Hematopoietic multipotent progenitor cell treated with erythropoietin and hydrocortisone succinate and interleukin-3 and kit ligand, for 17 days (in vitro differentiated cells): Measurements from ENCODE around the gene KIF5C.
"Not testable (repeated sequence)": the region's sequence is repeated elsewhere in the genome, so short reads cannot be mapped to it uniquely, and the experiment has no call there.

ENCODE experiments used
- DNase-seq: peaks from one replicate; pipeline ENCODE4 v3.0.0-alpha.2; 2015; ENCODE audit warnings: low spot score

Gene KIF5C

DNA sequence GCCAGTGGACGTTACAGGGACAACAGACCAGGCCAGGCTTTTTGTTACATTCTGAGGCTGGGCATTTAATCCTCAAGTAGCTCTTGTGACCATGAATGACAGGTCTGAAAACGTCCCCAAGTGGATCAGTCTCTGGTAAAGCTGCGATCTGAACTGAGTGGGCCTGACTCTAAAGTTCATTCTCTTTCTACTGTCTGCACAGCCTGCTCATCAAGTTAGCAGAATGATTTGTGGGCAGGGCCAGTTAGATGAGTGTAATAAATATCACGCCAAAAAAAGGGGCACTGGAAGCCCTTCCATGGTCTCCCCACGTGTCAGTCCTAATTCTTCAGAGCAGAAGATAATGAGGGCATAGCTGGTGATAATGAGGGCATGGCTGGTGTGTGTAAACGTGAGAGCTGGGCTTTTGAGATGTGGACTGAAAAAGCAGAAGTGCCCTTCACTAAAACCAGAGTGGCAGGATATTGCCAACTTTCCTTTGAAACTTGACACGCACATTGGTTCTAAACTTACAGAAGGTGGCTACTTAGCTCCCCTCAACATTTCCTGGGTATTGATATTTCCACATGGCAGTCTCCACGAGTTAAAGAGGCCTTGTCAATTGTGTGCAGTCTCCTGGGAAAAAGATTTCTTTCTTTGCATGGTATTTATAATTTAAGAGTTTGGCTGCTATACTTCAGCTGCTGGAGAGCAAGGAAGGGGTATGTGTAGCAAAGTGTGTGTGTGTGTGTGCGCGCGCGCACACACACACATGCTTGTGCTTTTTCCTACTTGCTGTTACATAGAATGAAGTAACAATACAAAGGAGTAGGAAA lies 90.8 kb downstream of the KIF5C start:
- no peak for DNase-seq

DNA sequence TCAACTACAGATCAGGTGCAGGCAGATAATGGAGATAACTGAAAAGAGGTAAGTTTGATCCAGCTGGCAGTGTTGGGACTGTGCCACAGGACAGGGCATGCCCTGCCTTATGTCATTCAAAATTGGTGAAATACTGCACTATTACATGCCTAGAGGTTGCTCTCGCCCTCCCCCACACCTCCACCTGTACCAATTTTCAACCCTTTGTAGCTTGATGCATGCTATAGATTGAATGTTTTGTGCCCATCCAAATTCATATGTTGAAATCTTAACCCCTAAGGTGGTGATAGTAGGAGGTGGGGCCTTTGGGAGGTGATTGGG lies 91.4 kb downstream of the KIF5C start:
- DNase-seq = no peak

DNA sequence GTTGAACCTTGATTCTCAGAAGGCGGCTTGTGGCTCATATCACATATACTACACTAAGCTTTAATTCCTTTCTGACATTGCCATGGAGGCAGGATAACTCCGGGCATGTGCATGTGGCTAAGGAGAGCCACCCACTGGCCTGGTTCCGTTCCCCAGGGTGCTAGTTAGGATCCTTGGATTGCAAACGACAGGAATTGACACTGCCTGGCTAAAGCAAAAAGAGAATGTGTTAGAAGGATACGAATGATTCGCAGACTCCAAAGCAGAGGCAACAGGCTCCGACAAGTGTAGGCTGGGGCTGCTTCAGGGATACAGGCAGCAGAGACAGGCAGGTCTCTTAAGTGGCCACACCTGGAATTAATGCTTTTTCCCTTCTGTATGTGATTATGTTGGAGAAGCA lies 92.0 kb downstream of the KIF5C start:
- DNase-seq = no peak

- no peak for DNase-seq
Measured at GRCh38 chr2:148967578-148967977, 92.6 kb downstream of the KIF5C start.

- DNase-seq = no peak
Measured at GRCh38 chr2:148968301-148968700, 93.3 kb downstream of the KIF5C start.

DNA sequence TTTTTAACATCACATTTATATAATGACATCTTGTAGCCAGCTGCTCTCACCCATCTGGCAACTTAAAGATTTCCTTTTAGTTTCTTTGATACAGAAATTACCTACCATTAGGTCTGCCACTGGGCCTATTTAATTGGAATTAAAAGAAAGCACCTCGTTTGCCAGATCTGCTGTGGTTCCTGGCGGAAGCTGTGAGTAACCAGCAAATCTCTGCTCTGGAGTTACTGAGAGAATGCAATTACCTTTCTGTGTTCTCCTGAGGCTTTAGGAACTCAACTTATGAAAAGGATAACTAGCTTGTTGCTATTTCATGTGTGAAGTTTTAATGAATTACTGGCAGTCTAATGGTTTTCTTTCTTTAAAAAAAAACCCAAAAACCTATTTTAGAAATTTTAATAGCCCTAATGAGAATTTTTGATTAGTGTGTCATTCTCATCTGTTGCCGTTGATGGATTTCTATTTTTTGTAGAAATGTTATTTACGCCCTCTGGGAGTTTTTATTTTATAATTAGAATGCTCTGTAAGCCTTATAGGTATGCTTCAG lies 93.8 kb downstream of the KIF5C start:
- no peak for DNase-seq

GRCh38 chr2:148969659-148970061 lies 94.6 kb downstream of the KIF5C start:
- no peak for DNase-seq

- DNase-seq = no peak
Measured at GRCh38 chr2:148970385-148970784, 95.4 kb downstream of the KIF5C start.

DNA sequence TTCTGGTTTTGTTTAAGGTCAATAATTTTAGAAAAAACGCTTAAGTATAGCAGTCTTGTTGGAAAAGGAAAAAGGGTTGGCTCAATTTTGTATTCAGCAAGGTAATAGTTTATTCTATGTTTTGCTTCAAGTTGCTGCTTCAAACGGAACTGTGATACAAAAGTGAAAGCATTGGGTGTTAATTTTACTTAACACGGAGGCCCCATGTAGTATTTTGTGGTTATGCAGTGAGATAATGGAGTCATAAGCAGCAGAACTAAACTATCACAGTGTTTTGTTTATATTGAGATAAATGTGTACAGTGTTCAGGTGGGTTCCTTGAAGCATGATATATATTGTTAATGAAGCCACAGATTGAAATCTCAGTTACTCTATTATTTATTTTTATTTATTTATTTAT lies 96.5 kb downstream of the KIF5C start:
- no peak for DNase-seq

- no peak for DNase-seq
Measured at GRCh38 chr2:148974095-148974494, 99.1 kb downstream of the KIF5C start.

- no peak for DNase-seq
Measured at GRCh38 chr2:148978026-148978685, 103.1 kb downstream of the KIF5C start.

DNA sequence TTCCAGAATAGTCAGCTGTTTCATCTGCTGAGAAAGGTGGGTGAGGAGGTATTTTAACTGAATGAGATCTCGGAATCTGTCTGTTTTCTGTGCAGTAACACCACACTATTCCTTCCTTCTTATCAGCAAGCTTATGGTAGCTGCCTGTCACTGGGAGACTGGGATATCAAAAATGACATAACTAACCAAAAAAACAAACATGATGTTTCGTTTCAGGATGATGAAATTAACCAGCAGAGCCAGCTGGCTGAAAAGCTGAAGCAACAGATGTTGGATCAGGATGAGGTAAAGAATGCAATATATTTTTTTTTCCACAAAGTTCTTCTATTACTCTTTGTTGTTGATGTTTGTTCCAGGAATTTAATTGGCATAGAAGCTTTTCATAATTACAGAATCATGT lies 103.7 kb downstream of the KIF5C start:
- DNase-seq = no peak

DNA sequence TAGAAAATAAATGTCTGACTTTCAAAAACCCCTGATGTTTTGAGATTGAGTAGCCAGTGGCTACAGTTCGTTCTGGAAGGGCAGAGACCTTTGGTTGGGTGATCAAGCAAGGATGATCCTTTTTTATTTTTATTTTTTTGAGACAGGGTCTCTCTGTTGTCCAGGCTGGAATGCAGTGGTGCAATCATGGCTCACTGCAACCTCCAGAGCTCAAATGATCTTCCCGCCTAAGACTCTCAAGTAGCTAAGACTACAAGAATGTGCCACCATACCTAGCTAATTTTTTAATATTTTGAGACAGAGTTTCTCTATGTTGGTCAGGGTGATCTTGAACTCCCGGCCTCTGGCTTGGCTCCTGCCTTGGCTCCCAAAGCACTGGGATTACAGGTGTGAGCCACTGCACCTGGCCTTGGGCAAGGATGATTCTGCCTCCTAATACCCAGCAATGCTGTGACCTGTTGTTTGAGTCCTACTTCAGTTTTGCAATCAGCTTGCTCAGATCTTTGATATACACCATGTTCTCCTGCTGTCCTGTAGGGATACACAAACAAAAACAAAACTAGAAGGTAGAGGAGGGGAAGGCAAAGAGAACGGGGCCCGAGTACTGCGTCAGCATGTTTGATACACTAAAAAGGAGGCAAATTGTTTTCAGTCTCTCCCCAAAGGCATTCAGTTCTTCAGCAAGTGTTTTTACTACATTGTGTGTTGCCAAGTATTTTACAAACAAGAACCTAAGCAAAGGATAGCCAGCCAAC lies 104.3 kb downstream of the KIF5C start:
- no peak for DNase-seq

GRCh38 chr2:148979919-148980277 lies 104.9 kb downstream of the KIF5C start:
- DNase-seq = no peak

DNA sequence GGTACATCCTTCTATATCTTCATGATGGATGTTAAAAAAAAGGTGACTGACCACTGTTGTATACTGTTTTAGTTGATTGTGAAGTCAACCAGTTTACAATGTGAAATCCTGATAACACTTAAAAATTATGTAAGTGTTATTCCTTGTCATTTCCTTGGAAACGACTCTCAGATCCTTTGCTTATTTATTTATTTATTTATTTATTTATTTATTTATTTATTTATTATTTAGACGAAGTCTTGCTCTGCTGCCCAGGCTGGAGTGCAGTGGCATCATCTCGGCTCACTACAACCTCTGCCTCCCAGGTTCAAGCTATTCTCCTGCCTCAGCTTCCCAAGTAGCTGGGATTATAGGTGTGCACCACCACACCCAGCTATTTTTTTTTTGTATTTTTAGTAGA lies 105.5 kb downstream of the KIF5C start:
- not testable (repeated sequence) for DNase-seq

DNA sequence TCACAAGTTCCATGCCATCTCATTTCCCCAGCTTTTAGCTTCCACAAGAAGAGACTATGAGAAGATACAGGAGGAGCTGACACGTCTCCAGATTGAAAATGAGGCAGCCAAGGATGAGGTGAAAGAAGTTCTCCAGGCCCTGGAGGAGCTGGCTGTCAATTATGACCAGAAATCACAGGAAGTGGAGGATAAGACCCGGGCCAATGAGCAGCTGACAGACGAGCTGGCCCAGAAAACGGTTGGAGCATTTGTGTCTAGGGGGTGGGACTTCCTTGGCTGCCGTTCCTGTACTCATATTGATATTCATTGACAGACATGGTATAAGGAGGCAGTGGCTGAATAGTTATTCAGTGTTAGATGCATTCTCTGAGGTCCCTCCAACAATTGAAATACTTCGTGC lies 106.3 kb downstream of the KIF5C start:
- no peak for DNase-seq

DNA sequence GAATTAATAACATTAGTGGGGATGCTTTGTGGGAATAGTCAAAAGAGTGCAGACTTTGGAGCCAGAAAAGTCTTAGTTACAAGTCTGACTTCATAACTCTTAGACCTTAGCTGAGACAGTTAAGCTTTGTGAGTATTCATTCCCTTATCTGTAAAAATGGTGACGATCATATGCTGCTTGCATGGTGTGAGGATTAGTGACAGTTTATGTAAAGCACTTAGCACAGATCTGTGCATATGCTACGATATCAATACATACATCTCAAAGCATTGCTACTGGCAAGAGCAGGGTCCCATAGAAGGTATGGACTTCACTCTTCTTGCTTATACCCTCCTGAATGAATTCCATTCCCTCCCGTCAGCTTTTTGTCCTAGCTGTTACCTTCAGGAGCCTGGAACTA lies 106.8 kb downstream of the KIF5C start:
- DNase-seq = no peak

DNA sequence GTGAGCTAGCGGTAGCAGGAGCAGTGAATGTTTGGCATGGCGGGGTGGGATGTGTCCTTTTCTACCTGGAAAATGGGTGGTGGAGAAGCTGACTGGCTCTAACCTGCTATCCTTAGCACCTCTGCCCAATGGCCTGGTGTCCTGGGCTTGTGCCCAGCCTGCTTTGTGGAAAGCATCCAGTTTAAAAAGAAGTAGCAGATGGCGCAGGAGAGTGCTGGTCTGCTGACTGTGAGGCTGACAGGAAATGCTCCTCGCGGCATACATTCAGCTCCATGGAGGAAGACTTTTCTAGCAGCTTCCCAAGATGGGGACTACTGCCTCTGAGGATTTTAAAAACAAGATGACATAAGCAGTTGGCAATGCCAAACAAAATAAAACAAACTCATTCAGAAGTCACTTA lies 107.3 kb downstream of the KIF5C start:
- DNase-seq = no peak

GRCh38 chr2:148983896-148984295 lies 108.9 kb downstream of the KIF5C start:
- no peak for DNase-seq

DNA sequence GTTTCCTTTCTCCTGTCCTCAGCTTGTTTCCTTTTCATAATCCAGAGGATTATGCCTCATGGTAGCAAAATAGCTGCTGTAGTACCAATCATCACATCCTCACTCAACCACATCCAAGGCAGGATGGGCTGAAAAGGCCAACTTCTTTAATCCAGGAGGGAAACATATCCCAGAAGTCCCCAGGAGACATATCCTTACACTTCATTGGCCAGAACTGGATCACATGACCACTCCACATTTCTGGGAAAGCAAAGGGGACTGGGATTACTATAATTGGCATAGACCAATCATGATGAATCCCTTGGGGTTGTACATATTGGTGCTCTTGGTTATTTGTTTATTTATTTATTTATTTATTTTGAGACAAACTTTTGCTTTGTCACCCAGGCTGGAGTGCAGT lies 109.4 kb downstream of the KIF5C start:
- DNase-seq = no peak

GRCh38 chr2:148987286-148987685 lies 112.3 kb downstream of the KIF5C start:
- DNase-seq = no peak

- DNase-seq = no peak
Measured at GRCh38 chr2:148988337-148988736, 113.3 kb downstream of the KIF5C start.

GRCh38 chr2:148989882-148990493 lies 115.0 kb downstream of the KIF5C start:
- DNase-seq = peak; percentile 22
